AG20443 (cell line): ENCODE measurements around the gene FAM13A.

Source experiments
- DNase-seq: peaks from one replicate; pipeline ENCODE4 v3.0.0; 2012; ENCODE audit warnings: low spot score, mixed read lengths

FAM13A gene

GRCh38 chr4:88771883-88772450 lies 285.0 kb downstream of the FAM13A start:
- DNase-seq, result no peak

- peak; percentile 88 for DNase-seq
Observed at GRCh38 chr4:88765729-88766128, 291.3 kb downstream of the FAM13A start.

GRCh38 chr4:88763075-88763474 lies 293.9 kb downstream of the FAM13A start:
- DNase-seq, result no peak

- no peak for DNase-seq
Observed at GRCh38 chr4:88761861-88762523, 295.0 kb downstream of the FAM13A start.

- no peak for DNase-seq
Observed at GRCh38 chr4:88761342-88761741, 295.6 kb downstream of the FAM13A start.

GRCh38 chr4:88759895-88760290 lies 297.1 kb downstream of the FAM13A start:
- no peak for DNase-seq

GRCh38 chr4:88759039-88759894 lies 297.7 kb downstream of the FAM13A start:
- DNase-seq, result peak; percentile 27

- no peak for DNase-seq
Observed at GRCh38 chr4:88758264-88758663, 298.7 kb downstream of the FAM13A start.

GRCh38 chr4:88757776-88758175 lies 299.2 kb downstream of the FAM13A start:
- DNase-seq, result no peak

- no peak for DNase-seq
Observed at GRCh38 chr4:88757067-88757466, 299.9 kb downstream of the FAM13A start.

- DNase-seq, result no peak
Observed at GRCh38 chr4:88756149-88756548, 300.8 kb downstream of the FAM13A start.

- DNase-seq, result no peak
Observed at GRCh38 chr4:88755454-88755853, 301.5 kb downstream of the FAM13A start.

GRCh38 chr4:88754796-88755195 lies 302.2 kb downstream of the FAM13A start:
- DNase-seq, result no peak

GRCh38 chr4:88753658-88754571 lies 303.1 kb downstream of the FAM13A start:
- DNase-seq, result no peak

GRCh38 chr4:88752754-88753153 lies 304.2 kb downstream of the FAM13A start:
- DNase-seq, result no peak

GRCh38 chr4:88752076-88752463 lies 304.9 kb downstream of the FAM13A start:
- no peak for DNase-seq

GRCh38 chr4:88751258-88752075 lies 305.5 kb downstream of the FAM13A start:
- no peak for DNase-seq

- no peak for DNase-seq
Observed at GRCh38 chr4:88750369-88750768, 306.6 kb downstream of the FAM13A start.

- no peak for DNase-seq
Observed at GRCh38 chr4:88747351-88747750, 309.6 kb downstream of the FAM13A start.

- DNase-seq, result peak; percentile 28
Observed at GRCh38 chr4:88746206-88746605, 310.8 kb downstream of the FAM13A start.

- DNase-seq, result no peak
Observed at GRCh38 chr4:88745581-88746163, 311.3 kb downstream of the FAM13A start.
